CD14-positive monocyte (primary cell): ENCODE data around the gene SF1. TPM values are rescaled to one million over a fixed set of nuclear protein-coding genes. Genes with fewer than 3 reads are reported as not detected.
A peak's percentile ranks its signal among the peaks of the same experiment; 100 is the strongest.

Source experiments
- DNase-seq, 3 donors: peaks; one replicate each; pipeline ENCODE4 v3.0.0-alpha.2; 2011 to 2022
- H2AFZ ChIP-seq: 2 replicates; pipeline ENCODE4 v1.6.0; 2012; ENCODE audit warnings: mild to moderate bottlenecking, low read depth, low read length, inconsistent platforms; ENCODE audit not compliant: insufficient read depth, poor library complexity, severe bottlenecking
- H3K27ac ChIP-seq, 2 donors: 1 replicate in 1 of 2; 2 replicates in 1 of 2; pipeline ENCODE4 v1.5.1; 2012 to 2013; ENCODE audit warnings: low read length in 2 of 2, control low read depth in 1 of 2, inconsistent platforms in 1 of 2, low read depth in 1 of 2, mild to moderate bottlenecking in 1 of 2
- H3K27me3 ChIP-seq, 2 donors: one replicate each; pipeline versions ENCODE4 v1.6.0 to v1.6.1; 2011 to 2013; ENCODE audit warnings: low read length in 2 of 2; ENCODE audit not compliant: control insufficient read depth in 2 of 2, insufficient read depth in 2 of 2
- H3K36me3 ChIP-seq, 2 donors: replicated peaks in 1 of 2; 1 replicate in 1 of 2; 2 replicates in 1 of 2; pipeline versions ENCODE4 v1.5.1 to v1.6.1; 2012 to 2013; ENCODE audit warnings: low read length in 2 of 2, control low read depth in 1 of 2, inconsistent platforms in 1 of 2, mild to moderate bottlenecking in 1 of 2; ENCODE audit not compliant: insufficient read depth in 2 of 2, control insufficient read depth in 1 of 2
- H3K4me1 ChIP-seq, 2 donors: 1 replicate in 1 of 2; 2 replicates in 1 of 2; pipeline versions ENCODE4 v1.5.1 to v1.6.1; 2012 to 2013; ENCODE audit warnings: low read length in 2 of 2, control low read depth in 1 of 2, inconsistent platforms in 1 of 2, mild to moderate bottlenecking in 1 of 2, moderate library complexity in 1 of 2; ENCODE audit not compliant: insufficient read depth in 2 of 2, control insufficient read depth in 1 of 2
- H3K4me2 ChIP-seq: replicated peaks from 2 replicates; pipeline ENCODE3; 2012; ENCODE audit warnings: low read length, moderate library complexity, mild to moderate bottlenecking; ENCODE audit not compliant: poor library complexity, severe bottlenecking; ENCODE audit errors: extremely low read depth
- H3K4me3 ChIP-seq, 3 experiments: fragments of 200-600 bp in 1 of 3; sonication (generic) in 1 of 3; replicated peaks in 1 of 3; 1 replicate in 2 of 3; 2 replicates in 1 of 3; pipeline ENCODE4 v1.5.1; 2011 to 2013; ENCODE audit warnings: low read length in 3 of 3, mild to moderate bottlenecking in 3 of 3, control low read depth in 2 of 3, low read depth in 2 of 3, inconsistent platforms in 1 of 3, moderate library complexity in 1 of 3
- H3K79me2 ChIP-seq: 2 replicates; pipeline ENCODE4 v1.6.0; 2012; ENCODE audit warnings: mild to moderate bottlenecking, control low read depth, inconsistent platforms, low read length, moderate library complexity; ENCODE audit not compliant: insufficient read depth
- H3K9ac ChIP-seq: 2 replicates; pipeline ENCODE4 v1.6.0; 2017; ENCODE audit warnings: low read length, mild to moderate bottlenecking; ENCODE audit not compliant: insufficient read depth, poor library complexity, severe bottlenecking
- H3K9me3 ChIP-seq, 2 donors: replicated peaks in 1 of 2; 1 replicate in 1 of 2; 2 replicates in 1 of 2; pipeline versions ENCODE4 v1.5.1 to v1.6.1; 2012 to 2013; ENCODE audit warnings: low read length in 2 of 2, control low read depth in 1 of 2; ENCODE audit not compliant: control insufficient read depth in 1 of 2, insufficient read depth in 1 of 2
- H4K20me1 ChIP-seq: 2 replicates; pipeline ENCODE4 v1.6.0; 2012; ENCODE audit warnings: mild to moderate bottlenecking, low read length, control low read depth, moderate library complexity; ENCODE audit not compliant: insufficient read depth
- H3K27ac Mint-ChIP-seq, 7 donors: one replicate each; pipeline ENCODE4 v1.8.0; 2020; ENCODE audit warnings: mild to moderate bottlenecking in 7 of 7, mixed read lengths in 7 of 7, moderate library complexity in 6 of 7, inconsistent platforms in 2 of 7
- H3K27me3 Mint-ChIP-seq, 3 donors: one replicate each; pipeline ENCODE4 v1.8.0; 2021 to 2022; ENCODE audit warnings: low read depth in 3 of 3, mild to moderate bottlenecking in 3 of 3, mixed read lengths in 3 of 3, moderate library complexity in 3 of 3, inconsistent platforms in 1 of 3
- H3K36me3 Mint-ChIP-seq, 2 donors: one replicate each; pipeline ENCODE4 v1.8.0; 2020; ENCODE audit warnings: mixed read lengths in 2 of 2, inconsistent platforms in 1 of 2, mild to moderate bottlenecking in 1 of 2
- H3K4me1 Mint-ChIP-seq: one replicate; pipeline ENCODE4 v1.8.0; 2020; ENCODE audit warnings: mild to moderate bottlenecking, mixed read lengths
- H3K4me3 Mint-ChIP-seq, 2 donors: one replicate each; pipeline ENCODE4 v1.8.0; 2020; ENCODE audit warnings: mild to moderate bottlenecking in 2 of 2, mixed read lengths in 2 of 2, moderate library complexity in 1 of 2
- H3K9me3 Mint-ChIP-seq, 7 donors: one replicate each; pipeline ENCODE4 v1.8.0; 2020 to 2022; ENCODE audit warnings: mixed read lengths in 7 of 7, mild to moderate bottlenecking in 6 of 7, moderate library complexity in 6 of 7, inconsistent platforms in 2 of 7
- WGBS: methylation state at CpG from one replicate; pipeline ENCODE4 v1.1.5; 2013; ENCODE audit warnings: missing lambda C conversion rate; ENCODE audit not compliant: insufficient coverage; 5-methylcytosine and 5-hydroxymethylcytosine counted together
- intact Hi-C, 2 donors: fragments of 100-400 bp; cut with micrococcal nuclease; formaldehyde crosslinking; loops; one replicate each; pipeline versions ENCODE4 v1.15.0 to v1.15.1; 2023
- polyA plus RNA-seq, 3 donors: library from polyadenylated mRNA; depleted of rRNA in 1 of 3; unstranded in 2 of 3; stranded (reverse) in 1 of 3; fragments of 300-500 nt in 2 of 3; fragments of >200 nt in 1 of 3; fragmentation: Illumina TruSeq in 2 of 3; gene quantifications; 1 replicate in 2 of 3; 2 replicates in 1 of 3; pipeline ENCODE4 v1.2.3, GENCODE V29; 2012 to 2021
- TF ChIP-seq, protein P1 (sequence below): fragments of 200-600 bp; IDR thresholded peaks from one replicate; pipeline ENCODE4 v1.8.0; 2022; ENCODE audit warnings: antibody characterized with exemption, mild to moderate bottlenecking

SF1 gene
- polyA plus RNA-seq, 3 donors: 31.6 to 302 (median 47.7) TPM

DNA sequence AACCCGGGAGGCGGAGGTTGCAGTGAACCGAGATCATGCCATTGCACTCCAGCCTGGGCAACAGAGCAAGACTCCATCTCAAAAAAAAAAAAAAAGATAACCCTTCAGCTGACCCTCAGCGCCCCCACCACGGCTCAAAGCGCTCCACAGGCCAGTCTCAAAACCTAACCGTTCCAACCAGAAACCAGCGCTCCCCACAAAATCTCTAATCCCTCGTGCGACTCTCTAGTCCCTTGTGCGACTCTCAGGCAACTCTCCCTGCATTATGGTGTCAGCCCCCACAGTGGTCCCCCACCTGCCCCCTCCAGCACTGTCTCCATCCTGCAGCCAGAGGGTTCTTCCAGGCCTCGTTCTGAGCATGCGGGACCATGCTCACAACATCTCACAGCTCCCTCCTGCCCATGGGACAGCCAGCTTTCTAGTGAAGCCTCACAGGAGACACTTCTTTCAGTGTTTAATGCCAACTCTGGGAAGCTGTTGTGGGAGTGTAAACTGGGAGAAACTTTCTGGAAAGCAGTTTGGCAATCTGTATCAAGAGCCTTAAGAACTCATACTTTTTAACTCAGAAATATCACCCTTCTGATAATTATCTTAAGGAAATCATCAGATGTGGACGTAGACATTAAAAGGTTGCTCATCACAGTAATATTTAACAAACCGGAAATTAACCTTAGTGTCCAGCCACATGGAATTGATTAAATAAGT is 30.2 kb downstream of the SF1 start:
- intact Hi-C loops: no loop called here
- Histone ChIP-seq H3K9me3 (no peaks in the 10 kb centered on the region), H3K27me3 (no peaks in the 10 kb centered on the region), H3K4me1 (peaks cover 19 to 28% of the 10 kb centered on the region in 2 donors), H3K79me2 (peaks cover 4% of the 10 kb centered on the region), H3K36me3 (no peaks in the 10 kb centered on the region), H4K20me1 (peaks cover 3% of the 10 kb centered on the region), H2AFZ (no peak overlapping the region), H3K4me2 (no peak overlapping the region), H3K9ac (no peak overlapping the region), H3K4me3 (no peak overlapping the region), H3K27ac (no peak overlapping the region)
- WGBS: 92% methylated on average over 8 of the region's 15 CpGs
- H3K4me1 Mint-ChIP-seq: peaks cover 15% of the 10 kb centered on the region
- H3K27ac Mint-ChIP-seq: peak overlapping the region in 1 of 7 donors; percentile 21
- TF ChIP-seq, protein P1, sequence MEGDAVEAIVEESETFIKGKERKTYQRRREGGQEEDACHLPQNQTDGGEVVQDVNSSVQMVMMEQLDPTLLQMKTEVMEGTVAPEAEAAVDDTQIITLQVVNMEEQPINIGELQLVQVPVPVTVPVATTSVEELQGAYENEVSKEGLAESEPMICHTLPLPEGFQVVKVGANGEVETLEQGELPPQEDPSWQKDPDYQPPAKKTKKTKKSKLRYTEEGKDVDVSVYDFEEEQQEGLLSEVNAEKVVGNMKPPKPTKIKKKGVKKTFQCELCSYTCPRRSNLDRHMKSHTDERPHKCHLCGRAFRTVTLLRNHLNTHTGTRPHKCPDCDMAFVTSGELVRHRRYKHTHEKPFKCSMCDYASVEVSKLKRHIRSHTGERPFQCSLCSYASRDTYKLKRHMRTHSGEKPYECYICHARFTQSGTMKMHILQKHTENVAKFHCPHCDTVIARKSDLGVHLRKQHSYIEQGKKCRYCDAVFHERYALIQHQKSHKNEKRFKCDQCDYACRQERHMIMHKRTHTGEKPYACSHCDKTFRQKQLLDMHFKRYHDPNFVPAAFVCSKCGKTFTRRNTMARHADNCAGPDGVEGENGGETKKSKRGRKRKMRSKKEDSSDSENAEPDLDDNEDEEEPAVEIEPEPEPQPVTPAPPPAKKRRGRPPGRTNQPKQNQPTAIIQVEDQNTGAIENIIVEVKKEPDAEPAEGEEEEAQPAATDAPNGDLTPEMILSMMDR: no peak
- DNase-seq: no peak
- no peak overlapping the region for H3K4me3 Mint-ChIP-seq
- peaks cover 8 to 21% of the 10 kb centered on the region in 2 donors for H3K36me3 Mint-ChIP-seq
- H3K9me3 Mint-ChIP-seq: no peaks in the 10 kb centered on the region
- peaks cover 0 to 4% (median 2%) of the 10 kb centered on the region in 3 donors for H3K27me3 Mint-ChIP-seq

DNA sequence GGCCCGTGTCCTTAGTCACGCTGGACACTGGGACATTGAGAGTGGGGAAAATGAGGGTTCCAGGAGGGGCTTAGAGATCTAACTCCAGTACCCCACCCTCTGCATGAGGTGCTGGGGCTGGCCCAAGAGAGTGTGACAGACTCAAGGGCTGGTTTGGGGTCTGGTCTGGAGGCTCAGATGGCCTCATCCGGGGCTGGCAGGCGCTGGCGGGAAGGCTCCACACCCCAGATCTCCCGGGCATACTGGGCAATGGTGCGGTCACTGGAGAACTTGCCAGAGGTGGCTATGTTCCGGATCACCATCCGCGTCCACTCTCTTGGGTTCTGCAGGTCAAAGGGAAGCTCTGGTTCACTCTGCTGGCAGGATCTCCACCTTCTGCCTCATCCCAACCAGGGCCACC is 31.9 kb downstream of the SF1 start:
- Histone ChIP-seq H3K36me3 (no peaks in the 10 kb centered on the region), H3K27me3 (no peaks in the 10 kb centered on the region), H3K4me3 (peak overlapping the region in 1 of 3 experiments; percentile 95), H2AFZ (no peak overlapping the region), H3K27ac (peak overlapping the region; percentile 86 to 88), H3K79me2 (peaks cover 21% of the 10 kb centered on the region), H3K4me2 (peak overlapping the region; percentile 99), H3K9me3 (no peaks in the 10 kb centered on the region), H3K4me1 (peaks cover 26 to 38% of the 10 kb centered on the region in 2 donors), H3K9ac (no peak overlapping the region), H4K20me1 (peaks cover 17% of the 10 kb centered on the region)
- intact Hi-C loops: no loop called here
- DNase-seq: no peak
- Mint-ChIP-seq H3K9me3 (no peaks in the 10 kb centered on the region), H3K4me1 (peaks cover 22% of the 10 kb centered on the region), H3K4me3 (peak overlapping the region in 1 of 2 donors; percentile 41), H3K27me3 (peaks cover 0 to 4% (median 0%) of the 10 kb centered on the region in 3 donors), H3K36me3 (peaks cover under 1 to 10% of the 10 kb centered on the region in 2 donors), H3K27ac (peak overlapping the region; percentile 46 to 98 (median 85))
- 58% methylated on average over 6 of the region's 10 CpGs for WGBS
- TF ChIP-seq, protein P1: no peak
